GM20431 (cell line): ENCODE results near the gene GPRIN3.

Experiments
- in situ Hi-C: fragments of 300-500 bp; cut with MseI, MboI; formaldehyde crosslinking; loops from one replicate; pipeline ENCODE4 v1.15.0; 2020; ENCODE audit warnings: low sequenced_read_pairs; ENCODE audit not compliant: unreplicated experiment

The GPRIN3 gene

DNA sequence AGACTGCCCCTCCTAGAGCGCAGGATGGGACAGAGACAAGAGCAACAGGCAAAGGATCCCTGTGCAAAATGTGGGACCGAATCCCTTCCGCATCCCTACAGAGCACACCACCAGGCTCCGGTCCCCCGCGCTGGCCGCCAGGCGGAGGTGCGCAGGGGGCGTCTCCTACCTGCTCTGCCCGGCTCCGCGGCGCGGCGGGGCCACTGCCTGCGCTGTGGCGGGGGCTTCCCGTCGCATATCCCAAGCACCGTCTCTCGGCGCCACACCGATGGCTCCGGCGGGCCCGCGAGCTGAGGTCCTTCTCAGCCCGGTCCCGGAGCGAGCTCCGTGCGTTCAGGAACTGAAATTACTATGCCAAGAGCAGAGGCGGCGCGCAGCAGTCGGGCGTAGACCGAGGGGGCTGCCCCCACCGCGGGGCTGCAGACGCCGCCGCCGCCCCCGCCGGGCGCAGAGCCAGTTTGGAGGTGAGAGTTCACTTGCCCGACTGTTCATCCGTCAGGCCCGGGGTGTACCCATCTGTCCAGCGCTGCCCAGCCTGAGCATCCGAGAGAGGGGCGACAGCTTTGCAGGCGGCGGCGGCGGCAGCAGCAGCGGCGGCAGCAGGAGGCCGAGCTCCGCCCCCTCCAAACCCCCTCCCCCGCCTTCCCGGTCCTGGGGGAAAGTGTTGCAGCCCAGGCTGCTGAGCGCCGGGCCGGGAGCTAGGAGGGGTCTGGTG lies at the start of gene GPRIN3:
Gene GPRIN3 (minus strand): TSS at position 355 of the 715 bp plus-strand sequence. CDS start 57,690 bp downstream, outside the sequence.
- in situ Hi-C loops: no loop called here

DNA sequence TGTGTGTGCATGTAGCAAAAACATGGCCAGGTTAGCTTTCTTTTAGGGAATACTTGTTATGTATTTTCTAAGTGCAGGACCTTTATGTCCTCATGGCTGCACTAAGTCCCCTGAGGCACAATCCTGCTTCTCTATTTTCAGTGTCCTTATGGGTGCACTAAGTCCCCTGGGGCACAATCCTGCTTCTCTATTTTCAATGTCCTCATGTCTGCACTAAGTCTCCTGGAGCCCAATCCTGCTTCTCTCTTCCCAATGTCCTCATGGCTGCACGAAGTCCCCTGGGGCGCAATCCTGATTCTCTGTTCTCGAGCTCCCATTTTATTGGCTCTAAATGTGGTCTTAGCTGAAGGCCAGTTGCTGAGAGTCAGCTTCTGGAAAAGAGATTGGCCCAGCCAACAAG lies 49.7 kb upstream of the GPRIN3 start:
- in situ Hi-C loops: no loop called here

- in situ Hi-C loops: no loop called here
These were observed 48.5 kb upstream of the GPRIN3 start for GRCh38 chr4:89356086-89356485.

DNA sequence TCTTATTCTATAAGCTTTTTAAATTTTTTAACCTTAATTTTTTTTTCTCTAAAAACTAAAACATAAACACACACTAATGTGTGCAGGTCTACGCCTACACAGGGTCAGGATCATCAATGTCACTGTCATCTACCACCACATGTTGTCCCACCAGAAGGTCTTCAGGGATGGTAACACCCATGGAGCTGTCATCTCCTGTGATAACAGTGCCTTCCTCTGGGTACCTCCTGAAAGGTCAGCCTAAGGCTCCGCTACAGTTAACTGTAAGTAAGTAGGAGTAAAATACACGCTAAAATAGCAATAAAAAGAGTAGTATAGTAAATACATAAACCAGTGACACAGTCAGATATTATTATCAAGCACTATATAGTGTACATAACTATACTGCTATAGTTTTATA lies 45.9 kb upstream of the GPRIN3 start:
- in situ Hi-C loops: no loop called here

GRCh38 chr4:89352541-89352940 lies 44.9 kb upstream of the GPRIN3 start:
- in situ Hi-C loops: no loop called here

DNA sequence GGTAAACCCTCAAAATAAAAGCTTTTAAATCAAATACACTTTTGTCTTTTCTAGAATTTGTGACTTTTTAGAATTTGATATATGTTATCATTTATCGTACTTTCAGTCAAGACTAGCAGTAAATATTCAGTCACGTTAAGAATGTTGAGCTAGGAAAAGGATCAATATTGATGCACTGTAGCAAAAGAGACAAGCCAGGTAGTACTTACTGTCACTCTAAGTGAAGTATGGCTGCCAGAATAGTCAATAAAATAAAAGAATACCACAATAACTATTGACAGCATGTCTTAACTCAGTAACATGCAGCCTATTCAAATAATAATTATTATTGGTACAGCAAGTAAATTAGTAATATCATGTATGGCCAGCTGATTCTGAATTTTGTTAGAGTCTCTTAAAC lies 43.6 kb upstream of the GPRIN3 start:
- in situ Hi-C loops: no loop called here

GRCh38 chr4:89347363-89348025 lies 39.9 kb upstream of the GPRIN3 start:
- in situ Hi-C loops: no loop called here

GRCh38 chr4:89344571-89344970 lies 37.0 kb upstream of the GPRIN3 start:
- in situ Hi-C loops: no loop called here

- in situ Hi-C loops: no loop called here
These were observed 30.6 kb upstream of the GPRIN3 start for GRCh38 chr4:89338206-89338605.

DNA sequence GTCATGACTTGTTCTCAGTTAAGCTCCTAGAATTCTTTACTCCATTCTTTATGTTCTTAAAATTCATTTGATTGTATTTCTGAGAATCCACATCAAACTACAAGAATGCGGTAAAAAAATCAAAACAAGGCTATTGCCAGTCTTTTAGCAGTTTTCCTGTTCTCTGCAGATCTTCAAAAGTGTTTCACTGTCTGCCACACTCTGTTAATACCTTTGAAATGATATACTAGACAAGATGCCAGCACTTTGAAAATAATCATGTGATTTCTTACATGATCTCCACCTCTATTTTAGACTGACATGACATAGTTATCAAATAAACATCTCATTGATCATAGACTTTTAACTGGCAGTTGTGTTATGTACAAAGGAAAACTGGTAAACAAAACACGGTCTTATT lies 30.1 kb upstream of the GPRIN3 start:
- in situ Hi-C loops: no loop called here

DNA sequence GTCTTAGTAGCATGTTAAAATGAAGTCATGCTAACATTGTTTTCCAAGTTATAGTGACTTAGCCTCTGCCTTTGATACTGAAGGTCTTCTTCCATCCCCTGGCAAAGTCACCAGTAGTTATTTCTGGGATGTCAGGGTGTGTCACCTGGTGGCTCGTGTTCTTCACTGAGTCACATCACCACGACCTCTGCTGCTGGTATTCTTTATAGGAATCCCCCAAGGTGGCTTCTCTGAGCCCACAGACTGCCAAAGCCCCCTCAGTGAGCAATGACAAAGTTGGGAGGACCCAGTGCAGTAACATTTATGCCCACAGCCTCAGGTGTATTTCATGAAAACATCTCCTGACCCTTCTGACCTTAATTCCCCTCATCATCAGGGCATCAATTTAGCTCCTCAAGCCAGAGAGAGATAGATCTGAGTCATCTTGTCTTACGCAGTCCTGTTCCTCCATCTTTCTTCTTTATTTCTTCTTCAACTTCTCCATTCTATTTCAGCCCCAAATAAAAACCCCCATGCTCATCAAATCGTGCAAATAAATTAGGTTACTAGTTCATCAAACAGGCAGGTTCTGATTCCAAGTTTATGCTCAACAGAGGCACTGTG lies 29.3 kb upstream of the GPRIN3 start:
- in situ Hi-C loops: no loop called here

DNA sequence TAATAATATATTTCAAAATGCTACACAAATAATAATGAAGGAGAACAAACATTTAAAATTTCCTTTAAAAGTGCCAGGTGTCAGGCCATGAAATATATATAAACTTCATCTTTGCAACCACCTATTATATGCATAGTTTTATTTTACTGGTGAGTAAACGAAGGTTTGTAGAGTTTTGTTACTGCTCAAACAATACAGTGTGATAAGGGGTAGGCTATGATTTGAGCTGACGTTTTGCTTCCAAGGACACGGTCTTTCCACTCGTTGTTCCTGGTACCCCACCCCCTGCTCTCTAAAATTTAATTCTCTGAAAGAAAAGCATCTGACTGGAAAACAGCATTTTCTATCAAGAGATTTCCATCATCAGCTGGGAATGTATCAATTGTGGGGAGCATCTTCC lies 27.2 kb upstream of the GPRIN3 start:
- in situ Hi-C loops: no loop called here

DNA sequence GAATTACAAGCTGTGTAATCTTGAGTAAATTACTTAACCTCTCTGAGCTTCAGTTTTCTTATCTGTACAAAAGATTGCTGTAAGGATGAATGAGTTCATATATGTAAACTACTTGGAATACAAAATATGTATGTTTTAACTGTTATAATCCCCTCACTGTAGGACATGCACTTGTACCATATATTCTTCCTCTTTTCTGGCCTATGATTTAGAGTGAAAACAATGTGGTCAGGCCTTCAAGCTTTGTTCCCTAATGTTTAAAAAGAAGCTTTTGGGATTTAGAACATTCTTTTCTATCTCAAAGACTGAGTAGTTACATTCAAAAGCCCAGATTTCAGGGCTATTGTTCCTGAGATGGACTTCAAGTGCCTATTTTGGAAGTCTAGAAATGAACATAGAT lies 26.7 kb upstream of the GPRIN3 start:
- in situ Hi-C loops: no loop called here

GRCh38 chr4:89331686-89332544 lies 24.3 kb upstream of the GPRIN3 start:
- in situ Hi-C loops: no loop called here

GRCh38 chr4:89331197-89331596 lies 23.6 kb upstream of the GPRIN3 start:
- in situ Hi-C loops: no loop called here

DNA sequence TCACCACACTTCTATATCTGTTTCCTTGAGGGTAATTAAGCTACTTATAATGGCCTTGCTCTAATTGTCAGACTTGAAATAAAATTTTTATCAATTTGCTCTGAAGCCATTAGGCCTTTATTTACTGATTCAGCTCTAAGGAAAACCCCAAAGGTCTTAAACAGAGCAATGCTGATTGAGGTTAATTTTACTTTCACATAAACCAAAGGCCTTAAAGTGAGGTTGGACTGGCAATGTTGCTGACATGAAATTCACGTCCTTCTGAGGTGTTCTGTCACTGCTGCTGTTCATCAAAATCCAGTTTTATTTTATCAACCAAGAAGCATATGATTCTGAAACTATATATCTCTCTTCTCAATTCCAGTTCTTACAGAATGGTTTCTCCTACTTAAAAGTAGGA lies 21.7 kb upstream of the GPRIN3 start:
- in situ Hi-C loops: no loop called here

- in situ Hi-C loops: no loop called here
These were observed 17.1 kb upstream of the GPRIN3 start for GRCh38 chr4:89324671-89325070.

- in situ Hi-C loops: no loop called here
These were observed 15.1 kb upstream of the GPRIN3 start for GRCh38 chr4:89322671-89323070.

GRCh38 chr4:89319756-89320155 lies 12.2 kb upstream of the GPRIN3 start:
- in situ Hi-C loops: no loop called here

GRCh38 chr4:89316931-89317366 lies 9.3 kb upstream of the GPRIN3 start:
- in situ Hi-C loops: no loop called here
